Thoracic aorta (tissue), 2 donors: ENCODE measurements around the gene TBK1. TPM values are rescaled to one million over a fixed set of nuclear protein-coding genes. Genes with fewer than 3 reads are reported as not detected.

ENCODE experiments used
- ATAC-seq: fragments of 150-250 bp; one replicate; pipeline ENCODE4 v1.8.0; 2017; ENCODE audit warnings: low read depth; ENCODE audit not compliant: insufficient number of reproducible peaks, low FRiP score
- DNase-seq: peaks from one replicate; pipeline ENCODE4 v3.0.0-alpha.2; 2020; ENCODE audit warnings: low spot score
- H3K27ac ChIP-seq, 2 donors: fragments of 200-600 bp; sonication (generic); 1 replicate in 1 of 2; 2 replicates in 1 of 2; pipeline ENCODE4 v1.5.1; 2016; ENCODE audit warnings: mild to moderate bottlenecking in 2 of 2, moderate library complexity in 2 of 2
- H3K27me3 ChIP-seq: fragments of 200-600 bp; sonication (generic); replicated peaks from 2 replicates; pipeline ENCODE4 v1.6.0; 2016; ENCODE audit warnings: mild to moderate bottlenecking; ENCODE audit not compliant: insufficient read depth
- H3K36me3 ChIP-seq: fragments of 200-600 bp; sonication (generic); one replicate; pipeline ENCODE4 v1.5.1; 2016
- H3K4me1 ChIP-seq, 2 donors: fragments of 200-600 bp; sonication (generic); 1 replicate in 1 of 2; 2 replicates in 1 of 2; pipeline versions ENCODE4 v1.5.1 to v1.6.0; 2016; ENCODE audit warnings: low read depth in 2 of 2, mild to moderate bottlenecking in 1 of 2; ENCODE audit not compliant: control insufficient read depth in 1 of 2
- H3K4me3 ChIP-seq: fragments of 200-600 bp; sonication (generic); 2 replicates; pipeline ENCODE4 v1.5.1; 2016; ENCODE audit warnings: mild to moderate bottlenecking
- H3K9me3 ChIP-seq: fragments of 200-600 bp; sonication (generic); 2 replicates; pipeline ENCODE4 v1.5.1; 2016
- total RNA-seq, 2 donors: library from RNA; depleted of rRNA; stranded (reverse); fragments of >200 nt; gene quantifications; one replicate each; pipeline versions ENCODE4 v1.1.0 to v1.2.3, GENCODE V29; 2016
- TF ChIP-seq, protein P1 (sequence below): fragments of 200-600 bp; sonication (generic); IDR thresholded peaks from one replicate; pipeline ENCODE4 v1.5.1; 2019; ENCODE audit warnings: antibody characterized with exemption

Gene TBK1
- total RNA-seq, 2 donors from 2014 or later, result 26.3 to 39.3 TPM

DNA sequence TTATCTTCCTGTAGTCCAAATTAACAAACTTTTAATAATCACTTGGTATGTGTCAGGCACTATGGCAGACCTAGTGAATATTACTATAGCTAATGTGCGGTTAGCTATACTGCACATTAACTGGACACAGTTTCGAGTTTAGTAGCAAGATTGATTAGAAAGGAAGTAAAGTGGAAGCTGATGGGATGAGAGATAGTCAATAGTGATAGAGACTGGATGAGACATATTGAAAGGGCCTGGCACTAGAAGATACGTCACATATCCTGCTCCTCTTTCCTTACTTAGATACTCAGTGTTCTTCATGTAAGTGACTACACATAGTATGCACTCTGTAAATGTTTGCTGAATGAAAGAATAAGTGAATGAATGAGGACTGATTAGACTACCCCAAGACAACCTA, 5.5 kb downstream of the TBK1 start:
- H3K27me3 ChIP-seq, result no peaks in the 10 kb centered on the region
- TF ChIP-seq, protein P1, sequence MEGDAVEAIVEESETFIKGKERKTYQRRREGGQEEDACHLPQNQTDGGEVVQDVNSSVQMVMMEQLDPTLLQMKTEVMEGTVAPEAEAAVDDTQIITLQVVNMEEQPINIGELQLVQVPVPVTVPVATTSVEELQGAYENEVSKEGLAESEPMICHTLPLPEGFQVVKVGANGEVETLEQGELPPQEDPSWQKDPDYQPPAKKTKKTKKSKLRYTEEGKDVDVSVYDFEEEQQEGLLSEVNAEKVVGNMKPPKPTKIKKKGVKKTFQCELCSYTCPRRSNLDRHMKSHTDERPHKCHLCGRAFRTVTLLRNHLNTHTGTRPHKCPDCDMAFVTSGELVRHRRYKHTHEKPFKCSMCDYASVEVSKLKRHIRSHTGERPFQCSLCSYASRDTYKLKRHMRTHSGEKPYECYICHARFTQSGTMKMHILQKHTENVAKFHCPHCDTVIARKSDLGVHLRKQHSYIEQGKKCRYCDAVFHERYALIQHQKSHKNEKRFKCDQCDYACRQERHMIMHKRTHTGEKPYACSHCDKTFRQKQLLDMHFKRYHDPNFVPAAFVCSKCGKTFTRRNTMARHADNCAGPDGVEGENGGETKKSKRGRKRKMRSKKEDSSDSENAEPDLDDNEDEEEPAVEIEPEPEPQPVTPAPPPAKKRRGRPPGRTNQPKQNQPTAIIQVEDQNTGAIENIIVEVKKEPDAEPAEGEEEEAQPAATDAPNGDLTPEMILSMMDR, result no peak
- DNase-seq (no peak), ATAC-seq (no peak)
- H3K4me3 ChIP-seq, result no peak overlapping the region
- H3K27ac ChIP-seq, result no peak overlapping the region
- peaks cover 7 to 20% of the 10 kb centered on the region in 2 donors for H3K4me1 ChIP-seq
- no peaks in the 10 kb centered on the region for H3K9me3 ChIP-seq
- peaks cover 7% of the 10 kb centered on the region for H3K36me3 ChIP-seq

DNA sequence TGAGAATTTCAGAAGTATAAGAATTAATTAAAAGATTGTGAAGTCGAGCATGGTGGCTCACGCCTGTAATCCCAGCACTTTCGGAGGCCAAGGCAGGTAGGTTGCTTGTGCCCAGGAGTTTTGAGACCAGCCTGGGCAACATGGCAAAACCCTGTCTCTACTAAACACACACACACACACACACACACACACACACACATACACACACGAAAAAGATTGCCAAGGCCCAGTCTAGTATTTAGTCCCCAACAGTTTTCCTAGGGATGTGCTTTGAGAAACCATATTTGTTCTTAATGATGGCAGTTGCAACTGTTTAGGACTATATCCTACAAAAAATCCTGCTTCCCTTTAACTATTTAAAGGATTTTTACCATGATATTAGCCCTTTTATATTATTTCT, 6.0 kb downstream of the TBK1 start:
- DNase-seq (no peak), ATAC-seq (no peak)
- Histone ChIP-seq H3K4me3 (no peak overlapping the region), H3K27ac (no peak overlapping the region), H3K9me3 (no peaks in the 10 kb centered on the region), H3K4me1 (peaks cover 7 to 20% of the 10 kb centered on the region in 2 donors), H3K27me3 (no peaks in the 10 kb centered on the region), H3K36me3 (peaks cover 7% of the 10 kb centered on the region)
- TF ChIP-seq, protein P1, result no peak

DNA sequence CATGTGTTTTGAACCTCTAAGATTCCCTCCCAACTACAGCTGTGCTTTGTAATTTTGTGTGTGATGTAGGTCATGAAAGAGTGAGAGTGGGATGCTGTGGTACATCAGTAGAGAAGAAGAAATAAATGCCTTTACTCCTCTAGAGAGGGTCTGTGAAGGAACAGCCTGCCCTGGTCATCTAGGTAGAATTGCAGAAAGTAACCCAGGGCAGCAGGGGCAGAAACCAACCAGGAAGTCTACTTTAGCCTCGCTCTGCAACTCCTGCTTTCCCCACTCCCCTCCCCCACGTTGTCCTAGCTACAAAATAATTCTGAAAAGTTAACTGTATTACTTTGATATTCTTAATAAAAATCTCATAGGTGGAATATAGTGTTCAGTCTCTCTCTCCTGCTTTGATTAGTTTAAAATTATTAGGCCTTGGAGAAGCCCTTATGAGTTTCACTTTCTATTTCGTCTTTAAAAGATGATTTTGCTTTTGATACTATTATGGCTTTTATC, 7.5 kb downstream of the TBK1 start:
- Histone ChIP-seq H3K27me3 (no peaks in the 10 kb centered on the region), H3K4me3 (peak overlapping the region; percentile 60), H3K36me3 (peaks cover 7% of the 10 kb centered on the region), H3K9me3 (no peaks in the 10 kb centered on the region), H3K4me1 (peaks cover 0 to 16% of the 10 kb centered on the region in 2 donors), H3K27ac (no peak overlapping the region)
- ATAC-seq, result no peak
- no peak for DNase-seq
- TF ChIP-seq, protein P1, result no peak

DNA sequence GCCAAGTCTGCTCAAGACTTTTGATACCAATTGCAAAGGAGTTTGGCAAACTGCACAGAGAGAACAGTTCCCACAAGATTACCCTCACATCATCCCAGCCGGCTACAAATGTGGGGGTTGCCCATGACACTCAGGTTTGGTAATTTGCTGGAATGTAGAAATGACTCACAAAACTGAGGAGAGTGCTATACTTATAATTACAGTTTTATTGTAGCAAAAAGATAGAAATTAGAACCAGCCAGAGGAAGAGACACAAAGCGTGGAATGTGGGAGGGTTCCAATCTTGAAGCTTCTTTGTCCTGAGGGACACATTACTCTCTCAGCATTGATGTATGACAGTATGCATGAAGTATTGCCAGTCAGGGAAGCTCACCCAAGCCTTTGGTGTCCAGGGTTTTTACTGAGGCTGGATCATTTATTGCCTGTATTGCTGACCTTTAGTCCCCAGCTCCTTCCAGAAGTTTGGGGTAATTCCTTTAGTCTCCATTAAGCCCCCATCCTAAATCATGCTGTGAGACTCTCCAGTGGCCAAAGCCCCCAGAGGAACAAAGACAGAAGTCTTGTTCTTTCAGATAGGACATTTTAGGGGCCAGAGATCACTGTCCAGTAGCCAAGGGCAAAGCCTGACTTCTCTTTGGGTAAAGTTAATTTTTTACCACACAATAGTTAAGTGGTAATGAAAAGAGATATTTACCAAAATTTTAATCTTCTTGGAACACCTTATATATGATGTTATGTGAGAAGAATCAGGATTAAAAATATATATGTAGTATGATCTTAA, 9.9 kb downstream of the TBK1 start:
- Histone ChIP-seq H3K27me3 (no peaks in the 10 kb centered on the region), H3K27ac (no peak overlapping the region), H3K4me3 (no peak overlapping the region), H3K9me3 (no peaks in the 10 kb centered on the region), H3K36me3 (peaks cover 9% of the 10 kb centered on the region), H3K4me1 (peaks cover 0 to 16% of the 10 kb centered on the region in 2 donors)
- DNase-seq (no peak), ATAC-seq (no peak)
- TF ChIP-seq, protein P1, result no peak

DNA sequence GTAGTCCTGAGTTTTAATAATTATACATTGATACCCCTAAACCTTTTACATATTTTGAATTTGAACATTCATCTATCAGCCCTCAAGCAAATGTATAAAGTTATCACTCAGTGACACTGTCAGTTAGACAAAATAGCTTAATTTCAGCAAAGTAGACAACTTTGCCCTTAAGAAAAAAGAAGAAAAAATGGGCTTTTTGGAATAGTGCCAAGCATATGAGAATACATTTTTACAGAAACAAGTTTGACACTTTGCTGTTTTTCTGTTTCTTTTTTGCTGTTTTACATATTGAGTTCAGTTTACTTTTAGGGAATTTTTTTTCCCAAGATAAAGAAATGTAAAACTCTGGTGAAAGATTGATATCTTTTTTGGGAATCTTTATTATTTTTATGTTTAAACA, 14.3 kb downstream of the TBK1 start:
- no peak for DNase-seq
- no peaks in the 10 kb centered on the region for H3K9me3 ChIP-seq
- TF ChIP-seq, protein P1, result no peak
- no peaks in the 10 kb centered on the region for H3K27me3 ChIP-seq
- H3K36me3 ChIP-seq, result peaks cover 30% of the 10 kb centered on the region
- peaks cover 0 to 6% of the 10 kb centered on the region in 2 donors for H3K4me1 ChIP-seq
- no peak overlapping the region for H3K4me3 ChIP-seq
- ATAC-seq, result no peak
- no peak overlapping the region for H3K27ac ChIP-seq
